Measurements from ENCODE around the gene PEAK1.

Gene PEAK1

GRCh38 chr15:77384086-77384485, 35.8 kb downstream of the PEAK1 start:
- H3K9me2 ChIP-seq (replicated peaks; ENCODE audit: insufficient read depth, low read length) = no peaks in the 10 kb centered on the region
- H3K9me3 ChIP-seq (ENCODE audit: insufficient read depth, low read length) = no peaks in the 10 kb centered on the region
- no peak overlapping the region for H3K4me3 ChIP-seq (ENCODE audit: insufficient read depth, low read length, poor library complexity, severe bottlenecking)
- H3F3A ChIP-seq (ENCODE audit: insufficient read depth) = no peaks in the 10 kb centered on the region
- no peak overlapping the region for H3K4me2 ChIP-seq (ENCODE audit: low read depth, low read length, poor library complexity, severe bottlenecking)
- no peak overlapping the region for H3K9ac ChIP-seq (ENCODE audit: low read length)
- H3K36me3 ChIP-seq (ENCODE audit: low read length) = no peaks in the 10 kb centered on the region
- no peak for TF ChIP-seq EZH2phosphoT487 (conservative IDR thresholded peaks at IDR 0.05; ENCODE audit: low read length)
- TF ChIP-seq, protein P1, sequence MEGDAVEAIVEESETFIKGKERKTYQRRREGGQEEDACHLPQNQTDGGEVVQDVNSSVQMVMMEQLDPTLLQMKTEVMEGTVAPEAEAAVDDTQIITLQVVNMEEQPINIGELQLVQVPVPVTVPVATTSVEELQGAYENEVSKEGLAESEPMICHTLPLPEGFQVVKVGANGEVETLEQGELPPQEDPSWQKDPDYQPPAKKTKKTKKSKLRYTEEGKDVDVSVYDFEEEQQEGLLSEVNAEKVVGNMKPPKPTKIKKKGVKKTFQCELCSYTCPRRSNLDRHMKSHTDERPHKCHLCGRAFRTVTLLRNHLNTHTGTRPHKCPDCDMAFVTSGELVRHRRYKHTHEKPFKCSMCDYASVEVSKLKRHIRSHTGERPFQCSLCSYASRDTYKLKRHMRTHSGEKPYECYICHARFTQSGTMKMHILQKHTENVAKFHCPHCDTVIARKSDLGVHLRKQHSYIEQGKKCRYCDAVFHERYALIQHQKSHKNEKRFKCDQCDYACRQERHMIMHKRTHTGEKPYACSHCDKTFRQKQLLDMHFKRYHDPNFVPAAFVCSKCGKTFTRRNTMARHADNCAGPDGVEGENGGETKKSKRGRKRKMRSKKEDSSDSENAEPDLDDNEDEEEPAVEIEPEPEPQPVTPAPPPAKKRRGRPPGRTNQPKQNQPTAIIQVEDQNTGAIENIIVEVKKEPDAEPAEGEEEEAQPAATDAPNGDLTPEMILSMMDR (IDR thresholded peaks at IDR 0.05; ENCODE audit: insufficient read depth, low read length, poor library complexity, severe bottlenecking) = no peak
- no peak overlapping the region for H3K27ac ChIP-seq (ENCODE audit: low read depth, low read length)
- no peaks in the 10 kb centered on the region for H3K79me2 ChIP-seq (ENCODE audit: insufficient read depth, low read length)
- no peak overlapping the region for H2AFZ ChIP-seq (ENCODE audit: low read depth, low read length, severe bottlenecking)
- H3K27me3 ChIP-seq (ENCODE audit: low read length) = no peaks in the 10 kb centered on the region
- H4K20me1 ChIP-seq (ENCODE audit: low read depth, low read length) = peaks cover 16% of the 10 kb centered on the region

DNA sequence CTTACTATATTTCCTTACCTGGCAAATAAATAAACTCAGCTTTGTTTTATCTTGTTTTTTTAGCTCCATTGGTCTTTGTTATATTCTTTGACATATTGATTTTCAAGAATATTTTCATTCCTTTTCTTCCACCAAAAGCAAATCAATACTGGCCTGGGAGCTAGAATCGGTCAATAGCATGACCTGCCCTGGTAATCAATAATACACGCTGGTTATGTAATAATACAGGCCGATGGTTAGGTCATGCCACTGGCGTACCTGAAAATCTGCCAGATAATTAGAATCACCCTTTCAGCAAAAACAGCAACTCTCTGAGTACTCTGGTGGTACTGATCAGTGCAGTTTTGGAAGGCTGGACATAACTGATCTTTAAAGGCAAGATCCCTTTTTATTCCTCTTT, 39.9 kb downstream of the PEAK1 start:
- no peak overlapping the region for H3K4me3 ChIP-seq (ENCODE audit: insufficient read depth, low read length, poor library complexity, severe bottlenecking)
- H3K9me3 ChIP-seq (ENCODE audit: insufficient read depth, low read length) = no peaks in the 10 kb centered on the region
- TF ChIP-seq EZH2phosphoT487 (conservative IDR thresholded peaks at IDR 0.05; ENCODE audit: low read length) = no peak
- TF ChIP-seq, protein P1 (IDR thresholded peaks at IDR 0.05; ENCODE audit: insufficient read depth, low read length, poor library complexity, severe bottlenecking) = no peak
- H3K9me2 ChIP-seq (replicated peaks; ENCODE audit: insufficient read depth, low read length) = no peaks in the 10 kb centered on the region
- no peak overlapping the region for H2AFZ ChIP-seq (ENCODE audit: low read depth, low read length, severe bottlenecking)
- no peaks in the 10 kb centered on the region for H3K36me3 ChIP-seq (ENCODE audit: low read length)
- H3K4me2 ChIP-seq (ENCODE audit: low read depth, low read length, poor library complexity, severe bottlenecking) = no peak overlapping the region
- no peaks in the 10 kb centered on the region for H3K79me2 ChIP-seq (ENCODE audit: insufficient read depth, low read length)
- H3K27me3 ChIP-seq (ENCODE audit: low read length) = no peaks in the 10 kb centered on the region
- H3K9ac ChIP-seq (ENCODE audit: low read length) = no peak overlapping the region
- H4K20me1 ChIP-seq (ENCODE audit: low read depth, low read length) = peaks cover 15% of the 10 kb centered on the region
- no peaks in the 10 kb centered on the region for H3F3A ChIP-seq (ENCODE audit: insufficient read depth)
- no peak overlapping the region for H3K27ac ChIP-seq (ENCODE audit: low read depth, low read length)

DNA sequence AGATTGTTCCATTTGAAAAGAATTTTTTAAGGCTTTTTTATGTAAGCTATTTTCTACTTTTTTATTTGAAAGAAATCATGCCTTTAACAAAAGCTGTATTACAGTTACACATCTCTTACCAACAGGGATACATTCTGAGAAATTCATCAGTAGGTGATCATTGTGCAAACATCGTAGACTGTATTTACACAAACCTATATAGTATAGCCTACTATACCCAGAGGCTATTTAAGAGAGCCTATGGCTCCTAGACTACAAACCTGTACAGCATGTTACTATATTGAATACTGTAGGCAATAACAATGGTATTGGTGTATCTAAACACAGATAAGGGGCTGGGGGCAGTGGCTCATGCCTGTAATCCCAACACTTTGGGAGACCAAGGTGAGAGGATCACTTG, 43.1 kb downstream of the PEAK1 start:
- Histone ChIP-seq H3K4me2 (ENCODE audit: low read depth, low read length, poor library complexity, severe bottlenecking) (no peak overlapping the region), H3K27ac (ENCODE audit: low read depth, low read length) (no peak overlapping the region), H3K79me2 (ENCODE audit: insufficient read depth, low read length) (no peaks in the 10 kb centered on the region), H4K20me1 (ENCODE audit: low read depth, low read length) (peaks cover 7% of the 10 kb centered on the region; the same call in 1 of the 2 replicates), H3K27me3 (ENCODE audit: low read length) (no peaks in the 10 kb centered on the region), H2AFZ (ENCODE audit: low read depth, low read length, severe bottlenecking) (no peak overlapping the region), H3K4me3 (ENCODE audit: insufficient read depth, low read length, poor library complexity, severe bottlenecking) (no peak overlapping the region), H3F3A (ENCODE audit: insufficient read depth) (no peaks in the 10 kb centered on the region), H3K9me2 (replicated peaks; ENCODE audit: insufficient read depth, low read length) (no peaks in the 10 kb centered on the region), H3K36me3 (ENCODE audit: low read length) (no peaks in the 10 kb centered on the region), H3K9ac (ENCODE audit: low read length) (no peak overlapping the region), H3K9me3 (ENCODE audit: insufficient read depth, low read length) (no peaks in the 10 kb centered on the region)
- TF ChIP-seq, protein P1 (IDR thresholded peaks at IDR 0.05; ENCODE audit: insufficient read depth, low read length, poor library complexity, severe bottlenecking) = no peak
- no peak for TF ChIP-seq EZH2phosphoT487 (conservative IDR thresholded peaks at IDR 0.05; ENCODE audit: low read length)

All from SU-DHL-6 (cell line).